Kidney (tissue), 14 donors: ENCODE measurements around the gene GABBR2. TPM values are rescaled to one million over a fixed set of nuclear protein-coding genes. Genes with fewer than 3 reads are reported as not detected.

Experiments
- DNase-seq, 5 donors: peaks; one replicate each; pipeline ENCODE4 v3.0.0-alpha.2; 2013 to 2020
- FAIRE-seq: peaks from 2 replicates; lab custom pipeline; 2012; peaks lifted over from hg19 to GRCh38; lab: Jason Lieb, UNC
- H3K27ac ChIP-seq, 2 donors: one replicate each; pipeline ENCODE4 v1.7.0; 2013; ENCODE audit warnings: low read depth in 2 of 2, low read length in 2 of 2, inconsistent platforms in 1 of 2
- H3K27me3 ChIP-seq: one replicate; pipeline ENCODE4 v1.7.1; 2013; ENCODE audit warnings: low read length, inconsistent platforms; ENCODE audit not compliant: control insufficient read depth, insufficient read depth
- H3K36me3 ChIP-seq, 3 donors: one replicate each; pipeline versions ENCODE4 v1.7.0 to v1.7.1; 2013; ENCODE audit warnings: low read length in 3 of 3, control low read depth in 1 of 3, inconsistent platforms in 1 of 3; ENCODE audit not compliant: insufficient read depth in 3 of 3, control insufficient read depth in 2 of 3
- H3K4me1 ChIP-seq, 3 donors: one replicate each; pipeline versions ENCODE4 v1.7.0 to v1.7.1; 2013; ENCODE audit warnings: low read length in 3 of 3, inconsistent platforms in 1 of 3, low read depth in 1 of 3; ENCODE audit not compliant: control insufficient read depth in 2 of 3, insufficient read depth in 2 of 3
- H3K4me3 ChIP-seq, 3 donors: one replicate each; pipeline versions ENCODE4 v1.7.0 to v1.8.1; 2013; ENCODE audit warnings: low read length in 3 of 3, control low read depth in 1 of 3, inconsistent platforms in 1 of 3
- H3K9ac ChIP-seq, 3 donors: one replicate each; pipeline versions ENCODE4 v1.7.0 to v1.7.1; 2013; ENCODE audit warnings: low read length in 3 of 3, control low read depth in 1 of 3, inconsistent platforms in 1 of 3
- H3K9me3 ChIP-seq, 3 donors: one replicate each; pipeline versions ENCODE4 v1.7.0 to v1.7.1; 2013; ENCODE audit warnings: low read length in 3 of 3, control low read depth in 1 of 3, inconsistent platforms in 1 of 3; ENCODE audit not compliant: control insufficient read depth in 2 of 3, insufficient read depth in 1 of 3
- CTCF ChIP-seq: IDR thresholded peaks from 3 replicates; pipeline ENCODE4 v1.5.1; 2012; ENCODE audit warnings: mild to moderate bottlenecking, moderate library complexity, borderline replicate concordance; ENCODE audit not compliant: insufficient read depth; ENCODE audit errors: extremely low read depth
- intact Hi-C: fragments of 100-400 bp; cut with DNase I; formaldehyde crosslinking; loops from one replicate; pipeline ENCODE4 v1.11.1; 2022
- polyA plus RNA-seq: library from polyadenylated mRNA; stranded (reverse); fragments of 350-450 nt; fragmentation: Illumina TruSeq; extraction: RNeasy Lipid Tissue Mini Kit (QIAGEN cat#74804); gene quantifications from one replicate; pipeline ENCODE4 v1.2.3, GENCODE V29; 2014; ENCODE audit warnings: low read depth, low replicate concordance; ENCODE audit not compliant: insufficient read depth
- total RNA-seq: library from RNA; stranded (reverse); fragmentation: NEBNext Ultra II Directional; extraction: Animal tissue kit (Norgen Biotek cat#: 25700); gene quantifications from one replicate; pipeline ENCODE4 v1.2.1, GENCODE V29; 2021
- donor health status: control.
- donor health status: control.
- donor health status: control.
- donor health status: control.
- donor health status: control.
- donor health status: DM: yes; HTN: yes; CAD: no.
- donor health status: Normal renal cell carcinoma (clear cell type).

The GABBR2 gene
- total and polyA plus RNA-seq, 2 donors from 2014 or later: 0.06 TPM; not detected in 1

- no peaks in the 10 kb centered on the region for H3K36me3 ChIP-seq
- no peak overlapping the region for H3K27ac ChIP-seq
- DNase-seq: no peak
- intact Hi-C loops: no loop called here
- H3K27me3 ChIP-seq: no peaks in the 10 kb centered on the region
- no peak overlapping the region for H3K9ac ChIP-seq
- H3K4me1 ChIP-seq: no peaks in the 10 kb centered on the region
- no peak for TF ChIP-seq CTCF
- H3K9me3 ChIP-seq: no peaks in the 10 kb centered on the region
- no peak for FAIRE-seq
- no peak overlapping the region for H3K4me3 ChIP-seq
These were observed 330.4 kb downstream of the GABBR2 start for GRCh38 chr9:98378206-98378780.

- TF ChIP-seq CTCF: no peak
- no peaks in the 10 kb centered on the region for H3K36me3 ChIP-seq
- no peak for FAIRE-seq
These were observed 333.5 kb downstream of the GABBR2 start for GRCh38 chr9:98375138-98375726.

GRCh38 chr9:98374385-98375051, 334.2 kb downstream of the GABBR2 start:
- Histone ChIP-seq H3K9ac (no peak overlapping the region), H3K27me3 (no peaks in the 10 kb centered on the region), H3K4me1 (no peaks in the 10 kb centered on the region), H3K27ac (no peak overlapping the region), H3K36me3 (no peaks in the 10 kb centered on the region), H3K4me3 (no peak overlapping the region), H3K9me3 (no peaks in the 10 kb centered on the region)
- intact Hi-C loops: no loop called here
- TF ChIP-seq CTCF: no peak
- DNase-seq (peak in 3 of 5 donors; percentile 17 to 64 (median 48)), FAIRE-seq (no peak)

More at GRCh38 chr9:98375138-98375726, 333.5 kb downstream of the GABBR2 start:
- H3K27me3 ChIP-seq: no peaks in the 10 kb centered on the region
- no peaks in the 10 kb centered on the region for H3K9me3 ChIP-seq
- no peaks in the 10 kb centered on the region for H3K4me1 ChIP-seq
- H3K4me3 ChIP-seq: no peak overlapping the region
- H3K27ac ChIP-seq: no peak overlapping the region
- intact Hi-C loops: no loop called here
- no peak overlapping the region for H3K9ac ChIP-seq
- DNase-seq: no peak
